ENCODE measurements around the gene SAFB.

- no peak for TF ChIP-seq CTCF (conservative IDR thresholded peaks at IDR 0.05)
- no peak for TF ChIP-seq EZH2 (IDR thresholded peaks at IDR 0.05; ENCODE audit: low read depth)
These were observed 51.8 kb downstream of the SAFB start for GRCh38 chr19:5674714-5675113.

Measured in PC-9 (cell line).